OCI-LY7 (cell line): ENCODE data around the gene TRIO.

Experiments used
- EZH2phosphoT487 ChIP-seq: fragments of 200-600 bp; sonication (generic); IDR thresholded peaks from 2 replicates; pipeline ENCODE4 v1.6.1; 2018; ENCODE audit warnings: low read depth, borderline replicate concordance, mild to moderate bottlenecking, mixed run types, antibody characterized with exemption, low read length, moderate library complexity, mixed read lengths
- TF ChIP-seq, protein P1 (sequence below): fragments of 200-600 bp; sonication (generic); conservative IDR thresholded peaks from 2 replicates; pipeline ENCODE4 v1.5.1; 2014; ENCODE audit warnings: mild to moderate bottlenecking, antibody characterized with exemption, low read length, moderate library complexity, mixed read lengths

GRCh38 chr5:14201325-14202045 is 58.3 kb downstream of the TRIO start:
- TF ChIP-seq, protein P1, sequence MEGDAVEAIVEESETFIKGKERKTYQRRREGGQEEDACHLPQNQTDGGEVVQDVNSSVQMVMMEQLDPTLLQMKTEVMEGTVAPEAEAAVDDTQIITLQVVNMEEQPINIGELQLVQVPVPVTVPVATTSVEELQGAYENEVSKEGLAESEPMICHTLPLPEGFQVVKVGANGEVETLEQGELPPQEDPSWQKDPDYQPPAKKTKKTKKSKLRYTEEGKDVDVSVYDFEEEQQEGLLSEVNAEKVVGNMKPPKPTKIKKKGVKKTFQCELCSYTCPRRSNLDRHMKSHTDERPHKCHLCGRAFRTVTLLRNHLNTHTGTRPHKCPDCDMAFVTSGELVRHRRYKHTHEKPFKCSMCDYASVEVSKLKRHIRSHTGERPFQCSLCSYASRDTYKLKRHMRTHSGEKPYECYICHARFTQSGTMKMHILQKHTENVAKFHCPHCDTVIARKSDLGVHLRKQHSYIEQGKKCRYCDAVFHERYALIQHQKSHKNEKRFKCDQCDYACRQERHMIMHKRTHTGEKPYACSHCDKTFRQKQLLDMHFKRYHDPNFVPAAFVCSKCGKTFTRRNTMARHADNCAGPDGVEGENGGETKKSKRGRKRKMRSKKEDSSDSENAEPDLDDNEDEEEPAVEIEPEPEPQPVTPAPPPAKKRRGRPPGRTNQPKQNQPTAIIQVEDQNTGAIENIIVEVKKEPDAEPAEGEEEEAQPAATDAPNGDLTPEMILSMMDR, result no peak
- no peak for TF ChIP-seq EZH2phosphoT487
